HepG2 (cell line): ENCODE data around the gene VWA7. TPM values are rescaled to one million over a fixed set of nuclear protein-coding genes. Genes with fewer than 3 reads are reported as not detected.

Source experiments
- BRF2 ChIP-seq: sonication (generic); formaldehyde crosslinking; IDR thresholded peaks from 2 replicates; pipeline ENCODE4 v1.8.1; 2022; ENCODE audit warnings: mild to moderate bottlenecking, missing genetic modification reagents
- CREM ChIP-seq, 2 experiments: sonication (generic) in 1 of 2; formaldehyde crosslinking in 1 of 2; IDR thresholded peaks; 2 replicates each; pipeline versions ENCODE4 v1.4.0 to v1.6.1; 2016 to 2020; ENCODE audit warnings: antibody characterized with exemption in 1 of 2, mild to moderate bottlenecking in 1 of 2, missing genetic modification reagents in 1 of 2
- CSRNP2 ChIP-seq: sonication (generic); formaldehyde crosslinking; conservative IDR thresholded peaks from 2 replicates; pipeline ENCODE4 v1.8.0; 2022; ENCODE audit warnings: low read depth, missing genetic modification reagents
- HBP1 ChIP-seq: IDR thresholded peaks from 2 replicates; pipeline ENCODE4 v1.6.1; 2016; ENCODE audit warnings: low read depth, control low read depth
- HCFC1 ChIP-seq: fragments of 150-350 bp; IDR thresholded peaks from 2 replicates; pipeline ENCODE4 v1.6.1; 2014; ENCODE audit warnings: low read depth, low read length
- HDAC1 ChIP-seq: sonication (generic); formaldehyde crosslinking; IDR thresholded peaks from 2 replicates; pipeline ENCODE4 v1.5.1; 2020; ENCODE audit warnings: mild to moderate bottlenecking, missing genetic modification reagents
- IKZF1 ChIP-seq: fragments of 450-650 bp; IDR thresholded peaks from 2 replicates; pipeline ENCODE4 v1.7.1; 2016
- KMT2B ChIP-seq: IDR thresholded peaks from 2 replicates; pipeline ENCODE4 v1.6.1; 2016; ENCODE audit warnings: missing genetic modification reagents, missing compliant biosample characterization
- MIXL1 ChIP-seq: IDR thresholded peaks from 2 replicates; pipeline ENCODE4 v1.6.1; 2016
- NFKB2 ChIP-seq: sonication (generic); formaldehyde crosslinking; IDR thresholded peaks from 2 replicates; pipeline ENCODE4 v1.4.0; 2020; ENCODE audit warnings: missing genetic modification reagents, borderline replicate concordance
- NR2F6 ChIP-seq, 2 experiments: IDR thresholded peaks; 2 replicates each; pipeline ENCODE4 v1.6.1; 2016; ENCODE audit warnings: antibody characterized with exemption in 1 of 2, mild to moderate bottlenecking in 1 of 2
- NR3C1 ChIP-seq: sonication (generic); formaldehyde crosslinking; IDR thresholded peaks from 2 replicates; pipeline ENCODE4 v1.4.0; 2020; ENCODE audit warnings: missing genetic modification reagents
- PHF8 ChIP-seq: sonication (generic); formaldehyde crosslinking; IDR thresholded peaks from 2 replicates; pipeline ENCODE4 v1.5.0; 2020; ENCODE audit warnings: missing genetic modification reagents
- RBM39 ChIP-seq: fragments of 200-400 bp; formaldehyde crosslinking; IDR thresholded peaks from one replicate; pipeline ENCODE4 v1.6.1; 2018; ENCODE audit warnings: antibody characterized with exemption, mild to moderate bottlenecking, low read depth, low read length; ENCODE audit not compliant: poor library complexity, severe bottlenecking
- SNAI1 ChIP-seq: sonication (generic); formaldehyde crosslinking; IDR thresholded peaks from 2 replicates; pipeline ENCODE4 v1.5.0; 2020; ENCODE audit warnings: mild to moderate bottlenecking, missing genetic modification reagents, borderline replicate concordance
- SP140L ChIP-seq: sonication (generic); formaldehyde crosslinking; IDR thresholded peaks from 2 replicates; pipeline ENCODE4 v1.4.0; 2020; ENCODE audit warnings: missing genetic modification reagents, borderline replicate concordance
- TCF7 ChIP-seq: sonication (generic); IDR thresholded peaks from 2 replicates; pipeline ENCODE4 v1.6.1; 2016; ENCODE audit warnings: antibody characterized with exemption, low read depth
- ZNF292 ChIP-seq: sonication (generic); formaldehyde crosslinking; IDR thresholded peaks from 2 replicates; pipeline ENCODE4 v1.8.1; 2022; ENCODE audit warnings: mild to moderate bottlenecking, low read depth, missing genetic modification reagents, borderline replicate concordance
- ZNF609 ChIP-seq: sonication (generic); formaldehyde crosslinking; IDR thresholded peaks from 2 replicates; pipeline ENCODE4 v1.4.0; 2020; ENCODE audit warnings: mild to moderate bottlenecking, missing genetic modification reagents, borderline replicate concordance
- ZNF772 ChIP-seq: sonication (generic); formaldehyde crosslinking; IDR thresholded peaks from 2 replicates; pipeline ENCODE4 v1.5.0; 2020; ENCODE audit warnings: mild to moderate bottlenecking, missing genetic modification reagents
- ZNF776 ChIP-seq: sonication (generic); formaldehyde crosslinking; IDR thresholded peaks from 2 replicates; pipeline ENCODE4 v1.4.0; 2020; ENCODE audit warnings: mild to moderate bottlenecking, missing genetic modification reagents
- polyA plus RNA-seq, 8 experiments: library from polyadenylated mRNA; depleted of rRNA in 3 of 8; stranded (reverse) in 7 of 8; unstranded in 1 of 8; fragments of >200 nt; fragmentation: Illumina TruSeq in 4 of 8; extraction: Trizol in 4 of 8; gene quantifications; 2 replicates each; pipeline versions ENCODE4 v1.2.1 to v1.2.3, GENCODE V29; 2011 to 2016; ENCODE audit warnings: low read depth in 4 of 8, missing spikeins in 1 of 8, mixed read lengths in 1 of 8; ENCODE audit not compliant: insufficient read depth in 1 of 8
- total RNA-seq, 5 experiments: library from RNA; depleted of rRNA; stranded (reverse); fragments of >200 nt; fragmentation: Illumina TruSeq; extraction: Trizol; gene quantifications; 2 replicates each; pipeline ENCODE4 v1.2.3, GENCODE V29; 2016; ENCODE audit warnings: low read depth in 1 of 5

VWA7 gene
- total and polyA plus RNA-seq, 2 of the 13 experiments (the other 11 are each of a cell fraction or from before 2014, with no cell fraction given) = 0.86 to 3.3 TPM

- TF ChIP-seq ZNF609 (peak; percentile 87), PHF8 (CRISPR knock-in tag) (peak; percentile 76), NFKB2 (CRISPR knock-in tag) (peak; percentile 98), ZNF772 (peak; percentile 84), BRF2 (CRISPR knock-in tag) (peak; percentile 97), NR3C1 (no peak), HDAC1 (peak; percentile 94), ZNF292 (CRISPR knock-in tag) (no peak; the same call in 1 of the 2 replicates), KMT2B (CRISPR knock-in tag) (peak; percentile 88), TCF7 (no peak; the same call in 1 of the 2 replicates), ZNF776 (CRISPR knock-in tag) (peak; percentile 99), SNAI1 (CRISPR knock-in tag) (peak; percentile 99), CREM (IDR thresholded peaks at IDR 0.05) (peak; percentile 52), CREM (CRISPR knock-in tag; IDR thresholded peaks at IDR 0.05) (no peak), CSRNP2 (CRISPR knock-in tag) (peak; percentile 93; the same call in 1 of the 2 replicates), IKZF1 (no peak), RBM39 (peak; percentile 83), NR2F6 (IDR thresholded peaks at IDR 0.05) (no peak), NR2F6 (CRISPR knock-in tag; IDR thresholded peaks at IDR 0.05) (peak; percentile 33; the same call in 1 of the 2 replicates), MIXL1 (CRISPR knock-in tag) (no peak; the same call in none of the 2 replicates), HCFC1 (no peak; the same call in 1 of the 2 replicates), SP140L (CRISPR knock-in tag) (no peak), HBP1 (CRISPR knock-in tag) (peak; percentile 91)
Measured at GRCh38 chr6:31739639-31740396, 37.3 kb downstream of the VWA7 start, which contains the start of gene MSH5 (continued).
